Keratinocyte (primary cell): Measurements from ENCODE around the gene ZNF653. TPM values are rescaled to one million over a fixed set of nuclear protein-coding genes. Genes with fewer than 3 reads are reported as not detected.

Experiments
- DNase-seq: peaks from one replicate; pipeline ENCODE4 v3.0.0-alpha.2; 2011; ENCODE audit warnings: low read depth, missing footprints, low spot score
- FAIRE-seq: peaks from 2 replicates; lab custom pipeline; 2011; peaks lifted over from hg19 to GRCh38; lab: Jason Lieb, UNC
- H2AFZ ChIP-seq: 2 replicates; pipeline ENCODE4 v1.6.0; 2012; ENCODE audit warnings: low read length, control low read depth, inconsistent platforms; ENCODE audit not compliant: control insufficient read depth
- H3K27ac ChIP-seq: 2 replicates; pipeline ENCODE4 v1.5.1; 2011; ENCODE audit warnings: low read length; ENCODE audit not compliant: control insufficient read depth, insufficient read depth
- H3K27me3 ChIP-seq: 3 replicates; pipeline ENCODE4 v1.6.0; 2011; ENCODE audit warnings: low read length; ENCODE audit not compliant: control insufficient read depth, insufficient read depth; ENCODE audit errors: extremely low read depth
- H3K36me3 ChIP-seq, 2 experiments: 2 replicates in 1 of 2; 3 replicates in 1 of 2; pipeline ENCODE4 v1.5.1; 2011; ENCODE audit warnings: low read length in 2 of 2, mild to moderate bottlenecking in 1 of 2; ENCODE audit not compliant: control insufficient read depth in 2 of 2, insufficient read depth in 2 of 2; ENCODE audit errors: extremely low read depth in 1 of 2
- H3K4me1 ChIP-seq: 3 replicates; pipeline ENCODE4 v1.5.1; 2011; ENCODE audit warnings: low read length; ENCODE audit not compliant: control insufficient read depth, insufficient read depth; ENCODE audit errors: extremely low read depth
- H3K4me2 ChIP-seq: 3 replicates; pipeline ENCODE4 v1.6.0; 2011; ENCODE audit warnings: low read depth, low read length; ENCODE audit not compliant: control insufficient read depth, insufficient read depth; ENCODE audit errors: extremely low read depth
- H3K4me3 ChIP-seq, 3 experiments: fragments of 200-600 bp in 1 of 3; sonication (generic) in 1 of 3; 2 replicates in 2 of 3; 3 replicates in 1 of 3; pipeline ENCODE4 v1.5.1; 2011 to 2016; ENCODE audit warnings: low read length in 3 of 3, mild to moderate bottlenecking in 3 of 3, control low read depth in 2 of 3, inconsistent platforms in 1 of 3, low read depth in 1 of 3, mixed read lengths in 1 of 3, mixed run types in 1 of 3, moderate library complexity in 1 of 3; ENCODE audit not compliant: control insufficient read depth in 2 of 3, insufficient read depth in 2 of 3; ENCODE audit errors: extremely low read depth in 1 of 3
- H3K79me2 ChIP-seq: 2 replicates; pipeline ENCODE4 v1.6.0; 2012; ENCODE audit warnings: low read length; ENCODE audit not compliant: control insufficient read depth, insufficient read depth
- H3K9ac ChIP-seq: 3 replicates; pipeline ENCODE4 v1.6.0; 2011; ENCODE audit warnings: low read length; ENCODE audit not compliant: control insufficient read depth, insufficient read depth; ENCODE audit errors: extremely low read depth
- H3K9me1 ChIP-seq: 3 replicates; pipeline ENCODE4 v1.6.0; 2011; ENCODE audit warnings: low read length; ENCODE audit not compliant: control insufficient read depth, insufficient read depth; ENCODE audit errors: extremely low read depth
- H3K9me3 ChIP-seq: 2 replicates; pipeline ENCODE4 v1.5.1; 2012; ENCODE audit warnings: low read depth, low read length; ENCODE audit not compliant: control insufficient read depth
- H4K20me1 ChIP-seq: 3 replicates; pipeline ENCODE4 v1.6.0; 2011; ENCODE audit warnings: low read length; ENCODE audit not compliant: control insufficient read depth, insufficient read depth; ENCODE audit errors: extremely low read depth
- CTCF ChIP-seq, 3 experiments: IDR thresholded peaks in 1 of 3; conservative IDR thresholded peaks in 1 of 3; optimal IDR thresholded peaks in 1 of 3; 2 replicates in 2 of 3; 3 replicates in 1 of 3; pipeline versions ENCODE3 to v1.5.1; 2011; ENCODE audit warnings: low read length in 3 of 3, mild to moderate bottlenecking in 3 of 3, moderate library complexity in 2 of 3, control low read depth in 1 of 3, inconsistent platforms in 1 of 3; ENCODE audit not compliant: insufficient read depth in 2 of 3; ENCODE audit errors: extremely low read depth in 1 of 3
- EZH2 ChIP-seq: IDR thresholded peaks from one replicate; pipeline ENCODE4 v1.6.1; 2012; ENCODE audit warnings: inconsistent platforms, mild to moderate bottlenecking, low read length, moderate library complexity
- dilution Hi-C: fragments of 300-500 bp; cut with MboI; formaldehyde crosslinking; loops from one replicate; pipeline ENCODE4 v1.7.0; 2020; ENCODE audit warnings: low sequenced_read_pairs; ENCODE audit not compliant: extremely low pct_ligation_motif_present
- polyA plus RNA-seq, 5 experiments: library from polyadenylated mRNA; depleted of rRNA in 3 of 5; stranded (reverse) in 3 of 5; stranded (forward) in 1 of 5; unstranded in 1 of 5; fragments of >200 nt; gene quantifications; 1 replicate in 1 of 5; 2 replicates in 3 of 5; 3 replicates in 1 of 5; pipeline versions ENCODE4 v1.2.1 to v1.2.3, GENCODE V29; 2011 to 2012; ENCODE audit warnings: missing spikeins in 2 of 5, low read depth in 1 of 5, low replicate concordance in 1 of 5

The ZNF653 gene
- polyA plus RNA-seq, 1 donor (not counting 4 experiments of a cell fraction or from before 2014, with no cell fraction given) = 3.8 TPM

DNA sequence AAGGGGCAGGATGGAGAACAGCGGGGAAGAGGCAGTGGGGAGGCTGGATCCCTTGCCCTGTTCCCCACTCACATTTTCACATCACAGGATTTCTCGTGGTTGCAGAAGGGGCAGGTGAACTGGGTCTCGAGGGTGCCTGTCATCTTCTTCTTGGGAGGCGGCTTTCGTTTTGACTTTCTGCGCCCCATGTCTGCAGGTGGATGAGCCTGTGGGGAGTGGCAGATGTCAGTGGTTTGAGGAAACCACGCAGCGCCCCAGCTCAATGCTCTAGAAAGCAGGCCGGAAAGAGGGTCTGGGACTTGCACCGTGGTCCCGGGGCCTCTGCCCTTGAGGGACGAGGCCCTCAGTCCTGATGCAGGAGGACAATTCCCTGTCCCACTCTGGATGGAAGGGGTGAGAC, 48.5 kb upstream of the ZNF653 start:
- Histone ChIP-seq H4K20me1 (peaks cover 4% of the 10 kb centered on the region), H3K9me1 (peaks cover 4% of the 10 kb centered on the region), H3K27ac (no peak overlapping the region), H3K4me3 (no peak overlapping the region), H3K27me3 (no peaks in the 10 kb centered on the region), H3K9ac (no peak overlapping the region), H3K79me2 (peaks cover 40% of the 10 kb centered on the region), H2AFZ (no peak overlapping the region), H3K4me1 (peaks cover 9% of the 10 kb centered on the region), H3K36me3 (peaks cover 10 to 25% of the 10 kb centered on the region in 2 experiments), H3K4me2 (no peak overlapping the region), H3K9me3 (no peaks in the 10 kb centered on the region)
- TF ChIP-seq CTCF (optimal IDR thresholded peaks at IDR 0.05 in 1 of 3, IDR thresholded peaks at IDR 0.05 in 1 of 3, conservative IDR thresholded peaks at IDR 0.05 in 1 of 3; ENCODE audit: extremely low read depth in 1 of 3, insufficient read depth in 2 of 3, low read length in 3 of 3) = no peak
- TF ChIP-seq EZH2 = no peak
- dilution Hi-C loops = no loop called here
- DNase-seq (no peak), FAIRE-seq (no peak)

- Histone ChIP-seq H3K4me3 (no peak overlapping the region), H3K79me2 (peaks cover 28% of the 10 kb centered on the region), H3K9me3 (no peaks in the 10 kb centered on the region), H3K9ac (no peak overlapping the region), H2AFZ (no peak overlapping the region), H3K27ac (no peak overlapping the region), H3K4me2 (no peak overlapping the region), H4K20me1 (peaks cover 4% of the 10 kb centered on the region), H3K27me3 (no peaks in the 10 kb centered on the region), H3K4me1 (peaks cover 5% of the 10 kb centered on the region), H3K9me1 (peaks cover 4% of the 10 kb centered on the region), H3K36me3 (peaks cover 10 to 25% of the 10 kb centered on the region in 2 experiments)
- dilution Hi-C loops = no loop called here
- DNase-seq (no peak), FAIRE-seq (no peak)
- TF ChIP-seq CTCF (optimal IDR thresholded peaks at IDR 0.05 in 1 of 3, IDR thresholded peaks at IDR 0.05 in 1 of 3, conservative IDR thresholded peaks at IDR 0.05 in 1 of 3; ENCODE audit: extremely low read depth in 1 of 3, insufficient read depth in 2 of 3, low read length in 3 of 3) (no peak), EZH2 (no peak)
These were observed 47.2 kb upstream of the ZNF653 start for GRCh38 chr19:11552666-11553372.
